ENCODE results near the gene PMF1.

GRCh38 chr1:156257711-156258110 is 44.9 kb downstream of the PMF1 start:
- TF ChIP-seq CTCF (conservative IDR thresholded peaks at IDR 0.05; ENCODE audit: low read depth, low read length) (no peak), EZH2 (IDR thresholded peaks at IDR 0.05; ENCODE audit: borderline replicate concordance, low read depth, low read length, poor library complexity, severe bottlenecking) (no peak)

Data from A673 (cell line).